AG10803 (cell line): ENCODE results near the gene FBXW2.

Experiments
- DNase-seq: peaks from one replicate; pipeline ENCODE4 v3.0.0; 2010; ENCODE audit warnings: low read depth
- H3K4me3 ChIP-seq: 2 replicates; pipeline ENCODE4 v1.5.1; 2011; ENCODE audit warnings: mild to moderate bottlenecking, low read length, control low read depth
- TF ChIP-seq, protein P1 (sequence below): conservative IDR thresholded peaks from 2 replicates; pipeline ENCODE4 v1.5.1; 2011; ENCODE audit warnings: mild to moderate bottlenecking, low read length, control low read depth, inconsistent platforms

FBXW2 gene

DNA sequence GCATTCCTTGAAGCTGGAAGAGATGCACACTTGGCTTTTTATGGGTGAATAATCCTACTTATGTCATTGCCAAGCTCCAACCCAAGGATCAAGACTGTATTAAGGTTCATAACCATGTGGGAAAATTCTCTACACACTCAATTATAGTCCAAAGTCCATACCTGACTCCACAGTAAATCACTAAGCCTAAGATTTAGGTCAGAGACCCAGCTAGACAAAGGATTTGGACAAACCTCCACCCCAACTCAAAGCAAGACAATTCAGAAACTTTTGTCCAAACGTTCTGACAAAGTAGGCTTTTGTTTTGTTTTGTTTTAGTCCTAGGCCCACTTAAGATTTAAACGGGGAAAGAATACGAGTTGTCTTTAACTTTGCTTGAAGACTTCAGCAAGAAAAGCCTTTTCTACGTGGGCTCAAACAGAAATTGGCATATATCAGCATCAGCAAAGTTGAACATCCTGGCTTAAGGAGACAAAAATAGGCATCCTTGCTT lies 80.6 kb downstream of the FBXW2 start:
- DNase-seq: no peak
- H3K4me3 ChIP-seq: peak overlapping the region; percentile 69
- TF ChIP-seq, protein P1, sequence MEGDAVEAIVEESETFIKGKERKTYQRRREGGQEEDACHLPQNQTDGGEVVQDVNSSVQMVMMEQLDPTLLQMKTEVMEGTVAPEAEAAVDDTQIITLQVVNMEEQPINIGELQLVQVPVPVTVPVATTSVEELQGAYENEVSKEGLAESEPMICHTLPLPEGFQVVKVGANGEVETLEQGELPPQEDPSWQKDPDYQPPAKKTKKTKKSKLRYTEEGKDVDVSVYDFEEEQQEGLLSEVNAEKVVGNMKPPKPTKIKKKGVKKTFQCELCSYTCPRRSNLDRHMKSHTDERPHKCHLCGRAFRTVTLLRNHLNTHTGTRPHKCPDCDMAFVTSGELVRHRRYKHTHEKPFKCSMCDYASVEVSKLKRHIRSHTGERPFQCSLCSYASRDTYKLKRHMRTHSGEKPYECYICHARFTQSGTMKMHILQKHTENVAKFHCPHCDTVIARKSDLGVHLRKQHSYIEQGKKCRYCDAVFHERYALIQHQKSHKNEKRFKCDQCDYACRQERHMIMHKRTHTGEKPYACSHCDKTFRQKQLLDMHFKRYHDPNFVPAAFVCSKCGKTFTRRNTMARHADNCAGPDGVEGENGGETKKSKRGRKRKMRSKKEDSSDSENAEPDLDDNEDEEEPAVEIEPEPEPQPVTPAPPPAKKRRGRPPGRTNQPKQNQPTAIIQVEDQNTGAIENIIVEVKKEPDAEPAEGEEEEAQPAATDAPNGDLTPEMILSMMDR: no peak

DNA sequence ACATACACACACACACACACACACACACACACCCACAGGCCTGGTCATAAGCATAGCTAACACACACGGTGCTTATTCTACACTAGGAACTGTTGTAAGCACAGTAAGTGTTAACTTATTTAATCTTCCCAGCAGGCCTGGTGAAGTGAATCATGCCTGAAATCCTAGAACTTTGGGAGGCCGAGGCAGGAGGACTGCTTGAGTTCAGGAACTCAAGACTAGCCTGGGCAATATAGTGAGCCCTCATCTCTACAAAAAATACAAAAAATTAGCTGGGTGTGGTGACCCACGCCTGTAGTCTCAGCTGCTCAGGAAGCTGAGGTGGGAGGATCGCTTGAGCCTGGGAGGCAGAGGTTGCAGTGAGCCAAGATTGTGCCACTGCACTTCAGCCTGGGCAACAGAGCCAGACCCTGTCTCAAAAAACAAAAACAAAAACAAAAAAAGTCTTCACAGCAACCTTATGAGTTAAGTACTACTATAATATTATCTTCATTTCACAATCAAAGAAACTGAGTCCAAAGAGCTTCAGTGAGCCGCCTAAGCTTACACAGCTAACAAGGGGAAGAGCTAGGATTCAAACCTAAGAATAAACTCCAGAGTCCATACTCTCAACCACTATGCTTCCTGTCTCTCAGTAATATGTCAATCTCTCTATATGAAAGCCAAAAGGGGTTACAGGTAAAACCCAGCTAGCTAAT lies 81.2 kb downstream of the FBXW2 start:
- TF ChIP-seq, protein P1: no peak
- H3K4me3 ChIP-seq: peak overlapping the region; percentile 69
- no peak for DNase-seq

DNA sequence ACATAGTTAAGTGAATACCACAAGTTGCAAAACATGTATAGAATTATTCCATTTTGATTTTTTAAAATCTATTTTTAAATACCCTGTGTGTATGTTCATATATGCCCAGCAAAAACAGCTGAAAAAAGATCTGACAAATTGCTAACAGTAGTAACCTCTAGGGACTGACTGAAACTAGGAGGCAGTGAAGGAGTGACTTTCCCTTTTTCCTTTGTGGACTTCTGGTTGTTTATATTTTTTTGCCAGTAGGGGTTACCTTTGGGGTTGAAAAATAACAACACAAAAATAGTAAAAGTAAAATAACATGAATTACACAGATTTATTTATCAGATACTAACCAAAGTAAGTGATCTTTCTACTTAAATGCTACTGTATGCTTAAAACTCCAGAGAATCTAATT lies 81.9 kb downstream of the FBXW2 start:
- no peak for DNase-seq
- TF ChIP-seq, protein P1: peak; percentile 27
- H3K4me3 ChIP-seq: no peak overlapping the region

DNA sequence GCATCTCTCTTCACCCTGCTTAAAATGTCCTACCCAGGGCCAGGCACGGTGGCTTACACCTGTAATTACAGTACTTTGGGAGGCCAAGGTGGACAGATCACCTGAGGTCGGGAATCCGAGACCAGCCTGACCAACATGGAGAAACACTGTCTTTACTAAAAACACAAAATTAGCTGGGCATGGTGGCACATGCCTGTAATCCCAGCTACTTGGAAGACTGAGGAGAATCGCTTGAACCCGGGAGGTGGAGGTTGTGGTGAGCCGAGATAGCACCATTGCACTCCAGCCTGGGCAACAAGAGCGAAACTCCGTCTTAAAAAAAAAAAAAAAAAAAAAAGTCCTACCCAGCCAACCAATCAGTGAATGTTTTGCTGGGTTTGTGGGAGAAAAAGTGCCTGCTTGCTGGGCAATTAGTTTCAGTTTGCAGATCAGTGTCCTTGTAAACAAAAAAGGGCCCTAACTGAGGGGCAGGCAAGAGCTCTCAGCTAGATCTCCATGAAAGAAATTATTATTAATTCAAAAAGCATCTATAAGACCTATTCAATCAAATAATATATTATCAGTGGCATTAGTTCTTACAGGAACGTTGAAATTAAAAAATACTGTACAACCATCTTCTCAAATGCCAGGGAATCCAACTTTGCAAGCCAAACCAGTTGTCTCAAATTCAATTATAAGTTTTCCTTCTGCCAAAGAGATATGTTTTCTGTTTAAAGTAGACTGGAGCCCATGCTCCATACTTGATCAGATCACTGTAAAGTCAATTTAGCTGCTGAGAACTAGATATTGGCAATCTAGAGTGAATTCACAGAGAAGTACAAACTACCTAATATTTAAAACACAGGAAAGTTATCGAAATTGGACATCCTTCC lies 82.9 kb downstream of the FBXW2 start:
- TF ChIP-seq, protein P1: no peak
- H3K4me3 ChIP-seq: peak overlapping the region; percentile 53
- DNase-seq: peak; percentile 74

DNA sequence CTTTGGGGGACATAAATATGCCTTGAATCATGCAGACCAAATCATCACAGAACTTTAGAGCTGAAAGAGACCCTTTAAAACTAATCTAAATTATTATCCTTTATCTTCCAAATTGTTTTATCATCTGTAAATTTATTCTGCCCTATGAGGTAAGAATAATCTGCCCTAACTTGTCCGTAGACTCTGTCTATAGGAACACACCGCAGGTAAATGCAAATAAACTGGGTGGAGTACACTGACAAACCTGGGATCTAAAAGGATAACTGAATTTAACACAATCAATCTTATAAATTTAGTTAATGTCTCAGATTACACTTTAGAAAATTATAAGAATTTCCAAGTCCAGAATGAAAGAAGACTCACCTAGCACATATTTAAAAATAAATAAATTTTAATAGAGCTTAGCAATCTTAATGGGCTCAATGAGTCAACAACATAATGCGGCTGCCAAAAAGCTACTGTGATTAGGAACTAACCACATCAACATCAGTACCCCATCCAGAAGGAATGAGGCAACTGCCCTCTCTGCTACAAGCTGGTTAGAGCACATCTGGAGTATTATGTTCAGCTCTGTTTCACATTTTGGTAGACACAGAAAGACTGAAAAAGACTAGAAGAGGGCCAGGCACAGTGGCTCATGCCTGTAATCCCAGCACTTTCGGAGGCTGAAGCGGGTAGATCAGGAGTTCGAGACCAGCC lies 84.5 kb downstream of the FBXW2 start:
- H3K4me3 ChIP-seq: no peak overlapping the region
- DNase-seq: peak; percentile 85
- TF ChIP-seq, protein P1: no peak

DNA sequence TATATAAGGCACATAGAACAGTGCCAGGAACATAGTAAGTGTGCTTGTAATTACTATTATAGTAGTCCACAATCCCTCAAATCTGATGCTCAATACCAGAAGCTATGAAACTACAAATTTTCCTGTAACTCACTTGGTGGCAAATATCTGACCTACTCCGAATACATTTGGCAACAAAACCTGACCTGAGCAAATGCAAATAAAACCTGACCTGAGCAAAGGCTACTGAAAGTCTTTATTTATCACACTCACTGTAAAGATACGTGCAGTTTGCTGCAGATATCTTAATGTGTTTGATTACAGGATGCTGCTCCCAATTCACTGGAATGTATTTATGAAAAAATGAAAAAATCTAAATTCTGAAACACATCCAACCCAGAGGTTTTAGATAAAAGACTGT lies 86.0 kb downstream of the FBXW2 start:
- H3K4me3 ChIP-seq: no peak overlapping the region
- TF ChIP-seq, protein P1: no peak
- no peak for DNase-seq
